Stimulated activated CD4-positive, alpha-beta T cell treated with anti-CD3 and anti-CD28 coated beads, TNF-alpha, amount 100 ng/mL, for 1 hour (primary cell): Measurements from ENCODE around the gene MDM2.
"Not testable (repeated sequence)": the region's sequence is repeated elsewhere in the genome, so short reads cannot be mapped to it uniquely, and the experiment has no call there.

ENCODE experiments used
- DNase-seq, 3 donors: peaks; one replicate each; pipeline ENCODE4 v3.0.0-alpha.2; 2020; ENCODE audit warnings: low read depth in 3 of 3, low spot score in 1 of 3

Gene MDM2

GRCh38 chr12:68850390-68850789 is 42.4 kb downstream of the MDM2 start:
- no peak for DNase-seq

GRCh38 chr12:68851592-68852306 is 43.8 kb downstream of the MDM2 start:
- no peak for DNase-seq

- no peak for DNase-seq
Measured at GRCh38 chr12:68853396-68854077, 45.6 kb downstream of the MDM2 start.

GRCh38 chr12:68854078-68854468 is 46.1 kb downstream of the MDM2 start:
- DNase-seq: no peak

DNA sequence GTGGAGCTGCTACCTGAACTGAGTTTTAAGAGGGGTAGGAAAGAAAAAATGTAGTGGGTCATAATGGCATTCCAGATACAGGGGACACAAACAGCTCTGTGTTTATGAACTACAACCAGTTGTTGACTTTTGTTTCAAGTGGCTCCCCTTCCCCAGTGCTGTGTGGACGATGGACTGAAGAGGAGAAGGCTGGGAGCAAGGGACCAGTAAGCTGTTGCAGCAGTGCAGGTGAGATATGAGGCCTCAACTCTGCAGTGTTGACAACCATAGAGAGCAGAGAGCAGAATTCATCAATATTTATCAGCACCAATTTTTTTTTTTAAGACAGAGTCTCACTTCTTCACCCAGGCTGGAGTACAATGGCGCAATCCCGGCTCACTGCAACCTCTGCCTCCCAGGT is 46.6 kb downstream of the MDM2 start:
- no peak for DNase-seq

DNA sequence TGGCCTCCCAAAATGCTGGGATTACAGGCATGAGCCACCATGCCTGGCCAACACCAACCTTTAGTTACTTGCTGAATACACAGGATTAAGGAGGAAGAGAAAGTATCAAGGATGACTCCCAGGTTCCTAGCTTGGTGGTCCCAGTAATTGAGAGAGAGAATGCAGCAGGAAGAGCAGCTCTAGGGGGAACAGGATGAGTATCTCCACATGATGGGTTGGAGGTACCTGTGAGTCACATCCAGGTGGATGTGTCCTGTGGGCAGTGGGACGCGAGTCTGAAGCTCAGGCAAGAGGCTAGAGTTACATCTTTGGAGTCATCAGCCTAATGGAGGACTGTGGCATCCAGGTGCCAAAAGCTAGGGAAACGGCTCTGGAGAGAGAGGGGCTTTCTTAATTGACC is 47.1 kb downstream of the MDM2 start:
- DNase-seq: no peak

GRCh38 chr12:68855771-68856170 is 47.8 kb downstream of the MDM2 start:
- no peak for DNase-seq

DNA sequence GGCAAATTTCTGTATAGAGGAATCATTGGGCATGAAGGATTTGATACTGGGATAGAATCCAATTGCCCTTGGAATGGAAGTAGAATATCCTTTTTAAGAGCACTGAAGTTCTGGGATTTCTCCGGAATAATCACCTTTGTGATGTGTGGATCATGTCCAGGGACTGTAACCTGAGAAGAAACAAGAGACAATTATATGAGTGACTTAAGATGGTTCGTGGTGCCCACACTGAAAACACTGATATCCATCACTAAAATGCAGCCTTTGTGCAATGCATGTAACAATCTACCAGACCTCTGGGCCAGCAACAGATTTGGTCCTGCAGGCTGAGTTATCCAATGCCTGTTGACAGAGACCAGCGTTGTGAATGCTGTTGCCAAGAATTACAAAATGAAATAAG is 48.5 kb downstream of the MDM2 start:
- no peak for DNase-seq

GRCh38 chr12:68861890-68862289 is 53.9 kb downstream of the MDM2 start:
- DNase-seq: no peak

DNA sequence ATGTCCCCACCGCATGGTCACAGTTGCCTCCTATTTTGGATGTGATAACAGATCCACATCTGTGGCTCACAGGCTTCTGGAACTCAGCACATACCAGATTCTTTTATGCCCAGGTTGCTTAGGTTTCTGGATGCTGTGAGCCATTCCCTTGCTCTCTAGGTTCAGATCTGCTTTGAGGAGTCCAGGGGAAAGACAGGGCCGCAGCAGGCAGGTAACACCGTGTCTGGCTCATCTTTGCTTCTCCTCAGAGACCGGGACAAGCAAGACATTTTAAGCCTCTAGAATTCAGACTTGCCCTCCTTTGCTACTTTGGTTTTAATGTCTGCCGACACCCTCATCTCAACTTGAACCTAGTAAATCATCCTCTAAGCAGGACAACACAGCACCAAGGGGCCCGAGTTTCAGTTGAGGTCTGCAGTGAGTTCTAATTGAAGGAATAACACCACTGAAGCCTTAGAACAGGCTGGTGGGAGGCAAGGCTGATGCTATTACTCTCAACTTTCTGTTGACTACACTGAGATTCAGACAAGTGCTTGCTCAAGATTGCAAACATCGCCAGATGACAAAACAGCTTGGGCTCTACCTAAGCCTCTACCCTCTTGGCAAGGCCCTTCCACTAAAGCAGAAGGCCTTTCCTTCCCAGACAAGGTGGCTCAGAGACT is 55.3 kb downstream of the MDM2 start:
- no peak for DNase-seq

- DNase-seq: not testable (repeated sequence)
Measured at GRCh38 chr12:68863886-68864454, 56.0 kb downstream of the MDM2 start.

DNA sequence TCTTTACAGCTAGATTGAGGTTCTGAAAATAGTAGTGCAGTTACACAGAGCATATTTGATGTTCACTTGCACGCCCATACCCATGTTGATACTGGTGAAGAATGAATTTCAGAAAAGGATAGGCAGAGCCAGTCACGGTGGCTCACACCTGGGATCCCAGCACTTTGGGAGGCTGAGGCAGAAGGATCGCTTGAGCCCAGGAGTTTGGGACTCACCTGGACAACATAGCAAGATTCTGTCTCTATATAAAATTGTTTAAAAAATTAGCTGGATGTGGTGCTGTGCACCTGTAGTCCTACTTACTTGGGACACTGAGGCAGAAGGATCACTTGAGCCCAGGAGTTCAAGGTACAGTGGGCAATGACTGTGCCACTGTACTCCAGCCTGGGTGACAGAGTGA is 56.6 kb downstream of the MDM2 start:
- DNase-seq: no peak

DNA sequence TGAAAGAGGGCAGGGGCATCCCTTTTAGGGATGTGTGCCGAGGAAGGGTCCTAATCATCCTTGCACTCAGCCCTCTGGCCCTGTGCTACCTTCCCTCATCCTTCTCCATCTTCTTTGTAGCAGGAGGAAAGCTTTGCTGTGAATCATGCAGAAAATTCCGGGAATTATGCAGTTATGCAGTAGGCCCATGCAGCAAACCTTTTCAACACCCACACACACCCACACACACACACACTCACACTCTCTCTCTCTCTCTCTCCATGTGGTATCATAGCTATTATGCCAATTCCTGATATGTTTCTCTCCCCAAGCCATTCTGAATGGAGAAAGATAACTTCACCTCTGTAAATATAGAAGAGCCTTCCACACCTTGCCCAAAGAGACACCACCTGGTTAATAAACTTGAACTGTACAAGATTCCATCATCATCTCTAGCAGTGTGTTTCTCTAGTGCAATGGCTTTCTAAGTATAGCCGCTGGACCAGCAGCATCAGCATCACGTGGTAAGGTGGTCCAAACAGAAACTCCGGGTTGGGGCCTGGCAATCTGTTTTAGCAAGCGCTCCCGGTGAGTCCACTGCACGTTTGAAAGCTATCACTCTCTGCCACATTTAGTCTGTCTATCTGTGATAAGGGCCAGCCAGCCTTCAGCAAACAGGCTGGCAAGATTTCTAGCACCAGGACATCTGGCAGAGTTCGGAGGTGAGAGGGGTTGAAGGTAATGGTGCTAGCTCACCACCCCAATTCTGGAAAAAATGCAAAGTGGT is 57.6 kb downstream of the MDM2 start:
- no peak for DNase-seq

DNA sequence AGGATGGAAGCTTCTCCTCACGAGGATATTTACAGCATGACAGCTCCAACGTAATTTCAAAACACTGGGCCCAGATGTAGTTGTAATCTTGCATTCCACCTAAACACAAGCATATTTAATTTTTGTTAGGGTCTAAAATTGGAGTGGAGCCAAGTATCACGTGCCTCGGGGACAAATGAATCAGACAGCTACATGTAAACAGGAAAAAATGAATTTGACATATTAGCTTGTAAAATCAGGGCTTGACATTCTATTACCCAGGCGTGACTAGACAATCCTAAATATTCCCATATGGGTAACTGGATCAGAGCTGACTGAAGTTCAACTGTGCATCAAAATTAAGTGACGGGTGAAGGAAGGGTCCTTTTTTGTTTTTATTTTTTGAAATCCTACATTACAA is 59.0 kb downstream of the MDM2 start:
- no peak for DNase-seq

- DNase-seq: no peak
Measured at GRCh38 chr12:68867606-68868005, 59.6 kb downstream of the MDM2 start.

- no peak for DNase-seq
Measured at GRCh38 chr12:68868043-68868790, 60.2 kb downstream of the MDM2 start.

- no peak for DNase-seq
Measured at GRCh38 chr12:68870011-68870410, 62.0 kb downstream of the MDM2 start.

- no peak for DNase-seq
Measured at GRCh38 chr12:68870443-68870842, 62.5 kb downstream of the MDM2 start.

GRCh38 chr12:68871396-68871795 is 63.4 kb downstream of the MDM2 start:
- no peak for DNase-seq

DNA sequence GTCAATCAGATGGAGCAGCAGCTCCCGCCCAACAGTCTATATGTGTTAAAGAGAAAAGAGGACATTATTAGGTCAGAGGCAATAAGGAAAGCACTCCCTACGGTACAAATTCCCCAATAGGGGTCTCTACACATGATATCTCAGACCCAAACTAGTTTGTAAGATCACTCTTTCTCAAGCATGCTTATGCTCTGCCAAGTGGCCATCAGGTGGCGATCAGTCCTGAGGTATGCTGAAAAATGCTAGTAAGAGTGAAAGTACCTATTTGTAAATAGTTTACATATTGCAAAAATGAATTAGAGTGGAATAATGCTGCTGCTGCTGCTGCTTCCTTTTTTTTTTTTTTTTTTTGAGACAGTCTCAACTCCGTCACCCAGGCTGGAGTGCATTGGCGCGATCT is 63.9 kb downstream of the MDM2 start:
- DNase-seq: no peak

DNA sequence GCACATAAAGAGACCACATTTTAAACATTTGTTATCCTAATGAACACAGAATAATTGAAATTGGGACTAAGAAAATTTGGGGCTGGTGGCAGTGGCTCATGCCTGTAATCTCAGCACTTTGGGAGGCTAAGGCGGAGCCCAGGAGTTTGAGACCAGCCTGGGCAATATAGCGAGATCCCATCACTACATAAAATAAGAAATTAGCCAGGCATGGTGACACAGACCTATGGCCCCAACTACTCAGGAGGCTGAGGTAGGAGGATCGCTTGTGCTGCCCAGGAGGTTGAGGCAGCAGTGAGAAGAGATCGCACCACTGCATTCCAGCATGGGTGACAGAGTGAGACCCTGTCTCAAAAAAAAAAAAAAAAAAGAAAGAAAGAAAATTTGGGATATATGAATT is 65.3 kb downstream of the MDM2 start:
- DNase-seq: no peak
